Progenitor cell of endocrine pancreas (in vitro differentiated cells): ENCODE results near the gene EGFR. TPM values are rescaled to one million over a fixed set of nuclear protein-coding genes. Genes with fewer than 3 reads are reported as not detected.

Experiments
- DNase-seq: peaks from one replicate; pipeline ENCODE4 v3.0.0; 2021; ENCODE audit warnings: low spot score; ENCODE audit not compliant: unreplicated experiment
- H3K27ac Mint-ChIP-seq: 2 replicates; pipeline ENCODE4 v1.8.0; 2021; ENCODE audit warnings: mild to moderate bottlenecking, moderate library complexity, mixed read lengths
- H3K27me3 Mint-ChIP-seq: 2 replicates; pipeline ENCODE4 v1.8.0; 2021; ENCODE audit warnings: mixed read lengths
- H3K36me3 Mint-ChIP-seq: 2 replicates; pipeline ENCODE4 v1.8.0; 2022; ENCODE audit warnings: mixed read lengths; ENCODE audit not compliant: insufficient read depth
- H3K4me1 Mint-ChIP-seq: 2 replicates; pipeline ENCODE4 v1.8.0; 2021; ENCODE audit warnings: low read depth, mixed read lengths
- H3K4me3 Mint-ChIP-seq: 2 replicates; pipeline ENCODE4 v1.8.0; 2021; ENCODE audit warnings: low read depth, mild to moderate bottlenecking, moderate library complexity, mixed read lengths
- H3K9me3 Mint-ChIP-seq: 2 replicates; pipeline ENCODE4 v1.8.0; 2021; ENCODE audit warnings: low read depth, mixed read lengths
- CTCF ChIP-seq: fragments of 200-600 bp; sonication (generic); IDR thresholded peaks from one replicate; pipeline ENCODE4 v1.5.0; 2021; ENCODE audit warnings: antibody characterized with exemption, mild to moderate bottlenecking; ENCODE audit not compliant: unreplicated experiment
- total RNA-seq: library from RNA; stranded (reverse); gene quantifications from 2 replicates; pipeline ENCODE4 v1.2.1, GENCODE V29; 2021

The EGFR gene
- total RNA-seq, 1 donor from 2014 or later, result 43.8 TPM

GRCh38 chr7:55072251-55072650 lies 53.4 kb downstream of the EGFR start:
- Mint-ChIP-seq H3K9me3 (no peaks in the 10 kb centered on the region), H3K4me3 (no peak overlapping the region), H3K27ac (peak overlapping the region; percentile 7), H3K4me1 (peaks cover 58% of the 10 kb centered on the region), H3K36me3 (peaks cover 2% of the 10 kb centered on the region), H3K27me3 (no peaks in the 10 kb centered on the region)
- no peak for DNase-seq
- no peak for TF ChIP-seq CTCF

- no peak overlapping the region for H3K27ac Mint-ChIP-seq
- no peak overlapping the region for H3K4me3 Mint-ChIP-seq
- H3K4me1 Mint-ChIP-seq, result peaks cover 63% of the 10 kb centered on the region
- H3K27me3 Mint-ChIP-seq, result no peaks in the 10 kb centered on the region
- TF ChIP-seq CTCF, result no peak
- H3K36me3 Mint-ChIP-seq, result peaks cover 2% of the 10 kb centered on the region
- DNase-seq, result no peak
- H3K9me3 Mint-ChIP-seq, result no peaks in the 10 kb centered on the region
These were observed 54.3 kb downstream of the EGFR start for GRCh38 chr7:55073051-55073511.

- H3K36me3 Mint-ChIP-seq, result no peaks in the 10 kb centered on the region
- peaks cover 62% of the 10 kb centered on the region for H3K4me1 Mint-ChIP-seq
- H3K27me3 Mint-ChIP-seq, result no peaks in the 10 kb centered on the region
- peak overlapping the region; percentile 88 for H3K27ac Mint-ChIP-seq
- H3K4me3 Mint-ChIP-seq, result no peak overlapping the region
- no peak for DNase-seq
- no peaks in the 10 kb centered on the region for H3K9me3 Mint-ChIP-seq
- no peak for TF ChIP-seq CTCF
These were observed 55.2 kb downstream of the EGFR start for GRCh38 chr7:55073976-55074528.

- TF ChIP-seq CTCF, result no peak
- DNase-seq, result no peak
- no peaks in the 10 kb centered on the region for H3K27me3 Mint-ChIP-seq
- peaks cover 56% of the 10 kb centered on the region for H3K4me1 Mint-ChIP-seq
- no peaks in the 10 kb centered on the region for H3K9me3 Mint-ChIP-seq
- H3K36me3 Mint-ChIP-seq, result no peaks in the 10 kb centered on the region
- H3K27ac Mint-ChIP-seq, result no peak overlapping the region
- H3K4me3 Mint-ChIP-seq, result no peak overlapping the region
These were observed 56.7 kb downstream of the EGFR start for GRCh38 chr7:55075464-55076021.

GRCh38 chr7:55077561-55078410 lies 59.0 kb downstream of the EGFR start:
- H3K9me3 Mint-ChIP-seq, result no peaks in the 10 kb centered on the region
- no peaks in the 10 kb centered on the region for H3K27me3 Mint-ChIP-seq
- peak overlapping the region; percentile 33 for H3K4me3 Mint-ChIP-seq
- no peak for TF ChIP-seq CTCF
- H3K27ac Mint-ChIP-seq, result peak overlapping the region; percentile 62
- H3K36me3 Mint-ChIP-seq, result peaks cover under 1% of the 10 kb centered on the region
- no peak for DNase-seq
- H3K4me1 Mint-ChIP-seq, result peaks cover 57% of the 10 kb centered on the region
